Measurements from ENCODE around the gene SCAF11.

GRCh38 chr12:45933504-45933903 lies 56.9 kb downstream of the SCAF11 start:
- TF ChIP-seq, protein P1, sequence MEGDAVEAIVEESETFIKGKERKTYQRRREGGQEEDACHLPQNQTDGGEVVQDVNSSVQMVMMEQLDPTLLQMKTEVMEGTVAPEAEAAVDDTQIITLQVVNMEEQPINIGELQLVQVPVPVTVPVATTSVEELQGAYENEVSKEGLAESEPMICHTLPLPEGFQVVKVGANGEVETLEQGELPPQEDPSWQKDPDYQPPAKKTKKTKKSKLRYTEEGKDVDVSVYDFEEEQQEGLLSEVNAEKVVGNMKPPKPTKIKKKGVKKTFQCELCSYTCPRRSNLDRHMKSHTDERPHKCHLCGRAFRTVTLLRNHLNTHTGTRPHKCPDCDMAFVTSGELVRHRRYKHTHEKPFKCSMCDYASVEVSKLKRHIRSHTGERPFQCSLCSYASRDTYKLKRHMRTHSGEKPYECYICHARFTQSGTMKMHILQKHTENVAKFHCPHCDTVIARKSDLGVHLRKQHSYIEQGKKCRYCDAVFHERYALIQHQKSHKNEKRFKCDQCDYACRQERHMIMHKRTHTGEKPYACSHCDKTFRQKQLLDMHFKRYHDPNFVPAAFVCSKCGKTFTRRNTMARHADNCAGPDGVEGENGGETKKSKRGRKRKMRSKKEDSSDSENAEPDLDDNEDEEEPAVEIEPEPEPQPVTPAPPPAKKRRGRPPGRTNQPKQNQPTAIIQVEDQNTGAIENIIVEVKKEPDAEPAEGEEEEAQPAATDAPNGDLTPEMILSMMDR (IDR thresholded peaks at IDR 0.05): no peak
- no peak for TF ChIP-seq POLR2A (IDR thresholded peaks at IDR 0.05)
- TF ChIP-seq EP300 (IDR thresholded peaks at IDR 0.05; ENCODE audit: low read depth): no peak
- TF ChIP-seq POLR2AphosphoS5 (IDR thresholded peaks at IDR 0.05): no peak

Measured in transverse colon (tissue), 4 donors.